Measurements from ENCODE around the gene BAHCC1.

Gene BAHCC1

GRCh38 chr17:81418710-81419318 is 23.6 kb downstream of the BAHCC1 start:
- DNase-seq (ENCODE audit: low read depth): peak; percentile 26
- TF ChIP-seq CTCF (conservative IDR thresholded peaks at IDR 0.05; ENCODE audit: low read depth, low read length): no peak
- no peak overlapping the region for H3K4me3 ChIP-seq (ENCODE audit: low read depth, low read length)

- H3K4me3 ChIP-seq (ENCODE audit: low read depth, low read length): peak overlapping the region; percentile 32
- TF ChIP-seq CTCF (conservative IDR thresholded peaks at IDR 0.05; ENCODE audit: low read depth, low read length): no peak
- DNase-seq (ENCODE audit: low read depth): peak; percentile 86
These were observed 24.1 kb downstream of the BAHCC1 start for GRCh38 chr17:81419319-81419885.

GRCh38 chr17:81419886-81420768 is 24.9 kb downstream of the BAHCC1 start:
- no peak for TF ChIP-seq CTCF (conservative IDR thresholded peaks at IDR 0.05; ENCODE audit: low read depth, low read length)
- peak overlapping the region; percentile 32 for H3K4me3 ChIP-seq (ENCODE audit: low read depth, low read length)
- DNase-seq (ENCODE audit: low read depth): no peak

GRCh38 chr17:81420769-81421462 is 25.7 kb downstream of the BAHCC1 start:
- H3K4me3 ChIP-seq (ENCODE audit: low read depth, low read length): no peak overlapping the region
- TF ChIP-seq CTCF (conservative IDR thresholded peaks at IDR 0.05; ENCODE audit: low read depth, low read length): no peak
- DNase-seq (ENCODE audit: low read depth): peak; percentile 29

- peak; percentile 87 for DNase-seq (ENCODE audit: low read depth)
- TF ChIP-seq CTCF (conservative IDR thresholded peaks at IDR 0.05; ENCODE audit: low read depth, low read length): no peak
- no peak overlapping the region for H3K4me3 ChIP-seq (ENCODE audit: low read depth, low read length)
These were observed 27.8 kb downstream of the BAHCC1 start for GRCh38 chr17:81422776-81423697.

- TF ChIP-seq CTCF (conservative IDR thresholded peaks at IDR 0.05; ENCODE audit: low read depth, low read length): no peak
- H3K4me3 ChIP-seq (ENCODE audit: low read depth, low read length): no peak overlapping the region
- DNase-seq (ENCODE audit: low read depth): no peak
These were observed 28.4 kb downstream of the BAHCC1 start for GRCh38 chr17:81423698-81424071.
